GM18508 (cell line): Measurements from ENCODE around the gene DPP6.
A peak's percentile ranks its signal among the peaks of the same experiment; 100 is the strongest.

ENCODE experiments used
- ATAC-seq: cut with Tn5 transposase; IDR thresholded peaks from one replicate; pipeline ENCODE4 v1.9.1; 2021; ENCODE audit warnings: moderate number of reproducible peaks; ENCODE audit not compliant: insufficient read depth, unreplicated experiment

DPP6 gene

DNA sequence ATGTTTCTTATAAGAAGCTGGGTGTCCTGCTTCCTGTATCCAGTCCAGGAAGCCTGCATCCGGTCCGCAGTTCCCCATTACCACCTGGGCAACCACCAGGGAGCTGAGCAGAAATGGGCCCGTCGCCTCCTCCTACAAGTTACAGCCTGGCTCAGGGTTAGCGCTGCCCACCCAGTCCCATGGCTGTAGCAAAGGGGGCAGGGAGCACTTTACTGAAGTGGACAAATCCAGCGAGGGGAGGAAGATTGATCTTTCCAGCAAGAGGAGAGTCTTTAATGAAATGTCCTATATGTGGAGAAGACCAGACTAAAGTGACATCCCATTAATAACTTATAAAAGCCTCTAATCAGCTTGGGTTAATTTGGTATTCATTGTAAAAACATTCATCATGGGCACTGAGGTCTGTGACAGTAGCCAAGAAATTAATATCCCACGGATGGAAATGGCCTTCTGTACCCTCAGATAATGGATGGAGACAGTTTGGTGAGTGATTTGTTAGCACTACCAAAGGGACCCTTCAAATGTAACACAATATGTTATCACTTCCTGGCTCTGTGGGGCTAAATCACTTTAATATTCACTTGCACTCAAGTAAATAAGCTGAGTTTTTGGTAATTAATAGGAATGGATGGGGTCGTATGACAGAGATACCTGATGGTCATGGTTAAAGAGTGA is 627.3 kb downstream of the DPP6 start:
- no peak for ATAC-seq

DNA sequence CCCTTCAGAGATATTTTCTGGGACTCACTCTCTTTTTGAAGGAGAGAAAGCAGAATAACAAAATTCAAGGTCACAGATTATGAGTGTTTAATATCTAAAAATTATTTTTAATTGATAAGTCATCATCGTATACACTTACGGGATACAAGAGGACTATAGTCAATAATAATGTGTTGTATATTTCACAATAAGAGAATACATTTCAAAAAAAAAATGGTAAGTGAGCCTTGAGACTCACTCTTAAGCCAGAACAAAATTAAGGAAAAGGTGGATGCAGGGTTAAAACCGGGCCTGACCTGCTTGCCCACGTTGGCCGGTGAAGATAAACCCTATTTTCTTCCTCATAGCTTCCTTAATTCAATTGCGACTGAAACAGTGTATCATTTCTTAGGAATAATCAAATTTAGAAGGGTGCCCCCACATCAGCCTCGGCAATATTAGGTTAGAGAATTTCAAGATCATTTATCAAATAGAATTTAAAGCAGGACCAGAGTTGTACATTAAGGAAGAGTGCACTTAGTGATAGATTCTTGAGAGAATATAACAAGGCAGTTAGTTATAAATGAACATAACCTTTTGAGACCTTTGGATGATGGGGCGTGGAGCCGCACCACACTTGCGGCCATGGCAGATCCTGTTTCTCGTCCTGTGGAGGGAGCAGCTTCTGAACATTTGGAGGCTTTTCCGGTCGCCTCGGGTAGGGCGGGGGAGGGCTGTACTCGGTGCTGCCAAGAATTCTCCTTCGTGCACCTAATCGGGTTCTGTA is 628.9 kb downstream of the DPP6 start:
- ATAC-seq, result no peak

DNA sequence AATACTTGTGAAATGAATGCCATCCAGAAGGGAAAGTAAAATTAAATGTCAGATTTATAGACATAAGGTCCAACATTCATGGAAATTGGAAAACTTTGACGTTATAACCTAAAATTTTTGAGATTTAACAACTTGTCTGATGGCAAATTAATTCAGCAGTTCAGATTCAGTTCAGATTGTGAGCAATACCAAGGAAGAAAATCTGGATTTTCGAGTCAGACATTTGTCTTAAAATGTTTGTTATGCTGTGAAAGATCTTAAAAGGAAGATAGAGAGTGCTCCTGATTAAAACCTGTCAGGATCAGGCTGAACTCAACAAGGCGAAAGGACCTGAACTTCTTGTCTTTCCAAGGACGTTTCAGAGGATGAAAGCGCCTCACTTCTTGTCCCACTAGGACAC is 629.8 kb downstream of the DPP6 start:
- no peak for ATAC-seq

DNA sequence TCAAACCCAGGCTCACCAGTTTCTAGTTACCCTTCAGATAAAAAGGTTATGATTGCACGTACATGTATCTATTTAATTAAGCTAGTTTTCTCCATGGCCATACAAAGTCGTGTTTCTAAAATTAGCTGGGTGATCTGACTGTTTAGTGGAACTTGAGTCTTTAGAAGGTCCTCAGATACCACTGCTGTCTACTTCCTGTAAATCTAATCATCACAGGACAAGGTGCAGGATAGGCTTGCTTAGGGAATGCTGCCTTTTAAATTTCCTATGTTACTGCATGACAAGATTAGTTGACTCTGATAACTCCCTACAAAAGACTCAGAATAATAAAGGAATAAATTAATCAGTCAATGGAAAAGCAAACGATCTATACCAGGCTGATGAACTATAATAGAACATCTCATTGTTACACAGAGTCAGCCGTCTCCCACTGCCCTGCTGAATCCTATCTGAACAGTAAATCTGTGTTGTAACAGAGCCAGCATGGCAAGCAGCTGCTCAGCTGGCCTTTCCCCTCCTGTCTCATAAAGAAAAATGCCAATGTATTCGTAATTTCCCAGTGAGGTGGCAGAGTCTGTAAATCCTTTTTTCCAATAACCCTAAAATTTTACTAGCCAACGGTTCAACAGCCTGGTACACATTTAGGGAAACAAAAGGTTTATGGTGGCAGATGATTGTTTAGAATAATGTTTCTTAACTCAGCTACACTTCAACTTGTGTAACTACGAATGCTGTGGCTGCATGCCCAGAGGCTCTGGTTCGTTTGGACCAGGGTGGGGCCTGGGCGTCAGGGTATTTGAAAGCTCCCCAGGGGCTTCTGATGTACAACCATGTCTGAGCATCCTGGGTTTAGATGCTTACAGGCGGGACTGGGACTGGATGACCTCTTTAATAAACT is 632.7 kb downstream of the DPP6 start:
- ATAC-seq, result no peak

DNA sequence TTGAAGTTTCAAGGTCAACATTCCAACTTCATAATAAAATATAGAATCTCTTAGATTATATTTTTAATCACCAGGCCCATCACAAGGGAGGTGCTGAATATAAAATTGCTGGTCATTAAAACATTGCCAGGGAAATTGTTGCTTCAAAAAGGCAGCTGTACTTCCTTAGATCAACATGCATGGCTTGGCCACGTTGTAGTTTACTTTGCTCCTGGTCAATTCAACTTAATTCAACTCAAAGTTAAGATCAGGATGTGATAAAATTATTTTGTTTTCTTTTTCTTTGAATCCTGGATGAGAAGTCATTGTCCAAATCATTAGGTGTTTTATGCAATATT is 633.3 kb downstream of the DPP6 start:
- ATAC-seq, result no peak

DNA sequence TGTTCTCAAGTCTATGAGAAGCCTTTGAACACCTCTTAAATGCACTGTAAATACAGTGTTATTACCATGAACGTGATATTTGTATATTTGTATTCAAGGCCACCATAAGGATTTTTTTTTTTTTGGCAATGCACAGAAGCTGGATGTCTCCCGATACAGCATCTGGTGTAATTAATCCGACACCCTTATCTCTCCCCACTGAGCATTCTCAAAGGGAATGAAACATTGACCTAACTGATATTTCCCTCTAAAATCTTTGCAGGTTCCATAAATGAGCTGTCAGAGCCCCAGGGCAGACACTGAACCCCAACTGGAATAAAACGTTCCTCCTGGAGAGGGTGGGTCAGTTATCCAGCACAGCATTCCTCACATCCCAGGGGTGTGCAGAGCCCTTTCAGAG is 634.1 kb downstream of the DPP6 start:
- no peak for ATAC-seq

DNA sequence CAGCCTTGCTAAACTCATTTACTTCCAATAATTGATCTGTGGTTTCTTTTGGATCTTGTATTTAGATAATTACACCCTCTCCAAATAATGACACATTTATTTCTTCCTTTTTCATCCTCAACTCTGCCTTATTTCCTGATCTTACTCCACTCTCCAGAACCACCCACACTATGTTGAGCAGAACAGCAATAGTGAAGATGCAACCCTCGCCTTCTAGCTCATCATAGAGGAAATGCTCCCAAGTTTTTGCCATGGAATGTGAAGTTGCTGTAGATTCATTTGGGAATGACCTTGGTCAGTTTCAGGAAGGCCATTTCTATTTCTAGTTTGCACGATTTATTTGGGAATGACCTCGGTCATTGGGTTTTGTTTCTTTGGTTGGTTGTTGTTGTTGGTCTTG is 636.8 kb downstream of the DPP6 start:
- ATAC-seq, result no peak

DNA sequence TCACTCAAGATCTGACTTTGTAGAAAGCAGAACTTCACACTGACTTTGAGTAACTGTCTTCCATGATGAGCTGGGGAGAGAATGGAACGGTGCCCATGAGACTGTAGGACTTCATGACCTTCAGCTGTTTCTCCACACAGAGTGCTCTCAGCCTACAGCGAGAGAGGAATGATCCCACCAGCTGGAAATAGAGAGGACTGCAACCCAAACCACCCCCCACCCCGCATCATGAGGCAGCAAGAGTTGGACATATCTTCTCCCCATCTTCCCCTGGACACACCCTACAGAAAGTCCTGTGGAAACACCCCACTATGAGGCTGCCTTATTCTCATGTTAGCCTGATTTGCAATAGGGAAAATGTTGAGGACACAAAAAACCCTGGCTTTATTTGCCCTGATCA is 638.2 kb downstream of the DPP6 start:
- ATAC-seq, result no peak

DNA sequence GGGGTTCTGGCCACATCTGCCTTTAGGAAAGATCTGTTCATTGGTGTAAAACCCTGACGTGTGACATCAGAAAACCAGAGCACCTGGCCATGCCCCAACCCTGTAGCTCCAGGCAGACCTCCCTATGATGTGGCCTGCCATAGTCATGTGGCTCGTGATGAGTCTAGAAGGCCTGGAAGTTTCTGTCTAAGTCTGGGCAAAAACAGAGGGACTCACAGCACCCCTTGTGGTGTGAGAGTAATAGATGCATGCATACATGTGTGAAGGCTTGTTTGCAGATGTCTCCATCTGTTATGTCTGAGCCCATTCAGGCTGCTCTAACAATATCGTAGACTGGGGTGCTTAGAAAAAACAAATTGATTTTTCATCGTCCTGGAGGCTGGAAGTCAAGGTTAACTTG is 641.5 kb downstream of the DPP6 start:
- no peak for ATAC-seq

DNA sequence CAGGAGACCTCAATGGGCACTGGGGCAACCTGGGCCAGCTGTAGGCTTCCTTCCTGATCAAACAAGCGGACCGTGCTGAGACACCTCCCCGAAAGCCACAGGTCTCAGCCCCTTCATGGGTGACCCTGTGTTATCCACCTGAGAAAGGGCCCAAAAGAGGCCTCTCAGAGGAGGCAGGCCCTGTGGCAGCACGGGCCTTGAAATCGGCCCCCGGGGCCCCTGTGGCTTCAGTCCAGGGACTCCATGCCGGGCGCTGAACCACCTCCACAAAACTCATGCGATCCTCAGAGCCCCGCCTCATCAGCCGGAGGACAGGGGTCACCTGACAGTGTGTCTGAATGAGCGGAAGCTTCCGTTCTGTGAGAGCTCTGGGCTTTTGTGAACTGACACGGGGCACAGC is 643.6 kb downstream of the DPP6 start:
- no peak for ATAC-seq

DNA sequence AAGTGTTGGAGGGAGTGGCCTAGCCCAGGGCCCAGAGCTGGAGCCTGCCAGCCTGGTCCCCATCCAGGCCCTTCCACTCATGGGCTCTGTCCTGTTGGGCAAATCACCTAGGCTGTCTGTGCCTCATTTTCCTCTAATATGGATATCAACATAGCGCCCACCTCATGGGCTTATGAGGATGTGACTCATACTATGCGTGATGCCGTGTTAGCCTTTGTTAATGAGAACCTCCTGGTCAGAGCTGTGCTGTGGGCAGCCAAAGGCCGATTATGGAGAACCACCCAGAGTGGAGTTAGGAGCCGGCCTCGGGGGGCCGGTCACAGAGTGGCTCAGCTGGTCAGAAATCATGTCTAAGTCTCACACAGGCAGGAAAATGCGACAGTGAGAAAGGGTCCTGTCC is 644.4 kb downstream of the DPP6 start:
- no peak for ATAC-seq

DNA sequence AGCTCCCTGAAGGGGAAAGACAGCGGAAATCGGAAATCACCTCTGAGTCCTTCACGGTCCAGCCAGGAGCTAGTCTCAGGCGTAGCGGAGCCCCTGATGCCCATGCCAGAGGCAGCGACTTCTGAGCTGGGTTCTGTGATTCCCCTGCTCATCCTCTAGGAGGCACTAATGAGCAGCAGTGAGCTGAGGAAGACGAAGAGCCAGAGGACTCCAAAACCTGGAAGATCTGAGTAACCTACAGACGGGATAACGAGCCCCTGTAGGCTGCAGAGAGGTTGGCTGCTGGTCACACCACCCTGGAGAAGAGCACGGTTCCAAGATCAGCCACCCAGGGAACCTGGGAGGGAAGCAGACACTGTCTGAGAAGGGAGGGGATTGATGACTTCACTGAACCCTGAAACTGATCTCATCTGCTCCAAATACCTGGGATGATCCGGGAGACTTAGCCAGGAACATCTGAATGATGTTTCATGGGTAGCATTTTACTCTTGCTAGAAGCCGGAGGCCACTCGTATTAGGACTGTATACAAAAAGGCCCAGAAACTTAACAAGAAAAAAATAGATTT is 646.6 kb downstream of the DPP6 start:
- no peak for ATAC-seq

DNA sequence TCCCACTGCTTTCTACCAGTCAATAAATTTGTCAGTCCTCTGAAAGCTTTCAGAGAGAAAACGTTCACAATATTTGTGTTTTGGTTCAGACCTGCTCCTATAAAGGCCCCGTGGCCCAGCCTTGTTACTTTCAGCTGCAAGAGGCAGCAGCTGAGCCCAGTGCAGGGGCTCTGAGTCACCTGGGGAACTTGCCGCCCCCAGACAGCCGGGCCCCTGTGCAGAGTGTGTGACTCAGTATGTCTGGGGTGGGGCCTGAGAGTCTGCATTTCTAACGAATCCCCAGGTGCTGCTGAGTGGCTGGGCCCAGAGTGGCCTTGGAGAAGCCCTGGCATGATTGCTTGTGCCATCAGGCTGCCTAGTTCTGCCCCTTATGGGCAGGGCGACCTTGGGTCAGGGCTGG is 647.2 kb downstream of the DPP6 start:
- ATAC-seq, result no peak

DNA sequence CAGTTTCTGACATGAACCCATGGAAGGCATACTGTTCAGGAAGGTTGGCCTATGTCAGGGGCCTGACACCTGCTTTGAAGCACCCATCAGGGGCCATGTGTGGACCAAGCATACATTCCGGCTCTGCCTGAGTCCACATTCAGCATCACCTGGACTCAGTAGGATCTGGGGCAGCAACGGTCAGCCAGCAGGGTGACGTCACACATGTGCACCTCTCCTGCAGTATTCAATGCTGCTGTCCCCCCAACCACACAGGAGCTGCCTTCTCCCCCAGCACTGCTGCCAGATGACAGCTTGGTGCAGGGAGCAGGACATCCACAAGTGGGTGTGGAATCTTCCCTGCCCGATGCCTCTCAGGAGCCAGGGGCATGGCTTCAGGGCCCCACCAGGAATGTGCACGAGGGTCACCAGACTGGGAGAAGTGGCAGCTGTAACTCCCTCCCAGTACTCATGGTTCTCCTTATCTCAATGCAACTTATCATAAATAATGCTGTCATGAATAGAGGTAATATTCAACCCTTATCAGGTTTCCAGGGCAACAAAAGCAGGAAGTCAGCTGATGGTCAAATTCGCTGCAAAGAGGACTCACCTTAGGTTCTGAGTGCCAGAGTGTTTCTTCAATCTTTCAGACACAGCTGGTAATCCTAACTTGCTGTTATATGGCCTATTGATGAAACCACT is 657.8 kb downstream of the DPP6 start:
- no peak for ATAC-seq

DNA sequence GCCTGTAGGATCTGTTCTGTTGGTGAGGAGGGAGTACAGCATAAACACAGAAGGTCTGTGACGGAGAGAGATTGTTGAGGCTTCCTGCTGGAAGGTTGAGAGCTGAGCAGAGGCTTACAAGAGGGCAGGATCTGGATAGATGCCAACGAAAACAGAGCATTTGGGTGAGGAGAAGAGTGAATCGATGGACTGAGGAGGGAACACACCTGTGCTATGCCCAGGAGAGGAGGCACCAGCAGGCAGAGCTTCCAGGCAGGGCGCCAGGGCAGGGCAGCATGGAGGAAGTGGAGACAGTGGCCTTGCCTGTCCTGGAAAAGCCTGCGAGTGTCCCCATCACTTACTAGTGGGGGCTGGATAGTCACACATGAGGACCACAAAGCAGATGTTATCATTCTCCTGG is 667.8 kb downstream of the DPP6 start:
- ATAC-seq, result no peak

DNA sequence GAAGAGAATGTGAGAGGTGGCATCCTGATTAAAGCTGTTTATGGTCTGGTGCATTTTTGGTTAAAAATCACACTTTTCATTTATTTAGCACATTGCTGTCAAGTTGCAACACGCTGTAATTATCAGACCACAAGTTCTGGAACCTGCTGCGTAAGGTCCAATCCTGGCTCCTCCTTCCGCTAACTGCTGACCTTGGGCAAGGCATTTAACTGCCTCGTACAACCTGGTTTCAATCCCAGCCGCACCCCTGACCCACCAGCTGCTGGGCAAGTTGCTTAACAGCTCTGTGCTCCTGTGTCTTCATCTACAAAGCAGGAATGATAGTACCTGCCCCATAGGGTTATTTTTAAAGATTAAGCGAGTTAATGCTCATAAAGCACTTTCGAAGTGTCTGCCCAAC is 668.9 kb downstream of the DPP6 start:
- no peak for ATAC-seq

DNA sequence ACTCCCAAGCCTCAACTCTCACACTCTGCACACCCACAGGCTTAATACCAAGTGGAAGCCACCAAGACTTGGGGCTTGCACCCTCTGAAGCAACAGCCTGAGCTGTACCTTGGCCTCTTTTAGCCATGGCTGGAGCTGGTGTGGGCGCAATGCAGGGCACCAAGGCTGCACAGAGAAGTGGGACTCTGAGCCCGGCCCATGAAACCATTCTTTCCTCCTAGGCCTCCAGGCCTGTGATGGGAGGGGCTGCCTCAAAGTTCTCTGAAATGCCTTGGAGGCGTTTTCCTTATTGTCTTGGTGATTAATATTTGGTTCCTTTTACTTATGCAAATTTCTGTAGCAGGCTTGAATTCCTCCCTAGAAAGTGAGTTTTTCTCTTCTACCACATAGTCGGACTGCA is 674.2 kb downstream of the DPP6 start:
- no peak for ATAC-seq

DNA sequence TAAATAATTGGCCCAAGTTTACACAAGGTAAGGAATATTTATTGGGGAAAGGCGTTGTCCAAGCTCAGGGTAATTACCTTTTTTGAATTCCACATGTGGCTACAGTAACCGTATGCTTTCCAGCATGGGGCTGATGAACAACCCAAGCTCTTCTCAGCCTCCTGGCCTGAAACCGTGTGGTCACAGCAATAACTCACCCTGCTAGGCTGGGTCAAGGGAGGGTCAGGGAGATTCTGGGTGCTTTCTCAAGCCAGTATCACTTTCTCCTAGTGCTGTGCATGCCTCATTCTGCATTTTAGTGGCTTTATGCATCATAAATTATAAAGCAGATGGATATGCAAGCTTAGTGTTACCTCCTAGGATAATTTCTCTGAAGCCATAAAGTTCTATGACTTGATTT is 676.9 kb downstream of the DPP6 start:
- ATAC-seq, result peak; percentile 79

DNA sequence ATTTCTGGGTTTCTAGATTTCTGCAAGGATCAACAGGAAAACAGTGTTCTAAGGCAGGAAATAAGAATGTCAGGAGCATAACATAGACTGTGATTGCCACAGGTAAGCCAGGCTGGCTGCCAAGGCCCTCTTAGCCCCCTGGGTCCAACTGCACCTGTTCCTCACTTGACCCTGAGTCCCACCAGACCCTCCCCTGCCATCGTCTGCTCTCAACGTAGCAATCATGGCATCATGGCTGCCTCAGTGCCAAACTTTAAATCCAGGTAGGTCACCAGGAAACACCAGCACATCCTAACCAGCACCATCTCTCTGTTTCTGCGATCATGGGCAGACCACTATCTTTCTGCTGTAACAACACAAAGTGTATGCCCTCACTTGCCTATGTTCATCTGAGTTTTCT is 683.6 kb downstream of the DPP6 start:
- ATAC-seq, result no peak

DNA sequence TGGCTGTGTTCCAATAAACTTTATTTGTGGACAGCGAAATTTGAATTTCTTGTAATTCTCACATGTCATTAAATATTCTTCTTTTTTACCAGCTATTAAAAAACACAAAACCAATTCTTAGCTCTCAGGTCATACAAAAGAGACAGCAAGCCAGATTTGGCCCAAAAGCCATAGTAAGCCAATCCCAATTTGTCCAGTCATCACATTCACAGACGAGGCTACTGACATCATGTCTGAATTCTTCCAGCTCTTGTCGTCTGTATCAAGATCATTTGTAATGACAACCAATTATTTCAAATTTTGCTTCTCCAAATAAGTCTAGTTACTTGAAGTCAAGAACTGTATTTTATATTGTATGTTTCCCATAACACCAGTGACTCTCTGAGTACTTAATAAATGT is 684.2 kb downstream of the DPP6 start:
- ATAC-seq, result no peak
